ENCODE measurements around the gene CCSER1.

The CCSER1 gene

GRCh38 chr4:90127223-90127705 is at the start of gene CCSER1:
Gene CCSER1, plus strand, starts transcription at chr4:90127394.
- DNase-seq, result peak; percentile 21

- no peak for DNase-seq
Observed at GRCh38 chr4:90078440-90078839, 48.8 kb upstream of the CCSER1 start.

GRCh38 chr4:90080116-90080515 is 47.1 kb upstream of the CCSER1 start:
- DNase-seq, result no peak

- no peak for DNase-seq
Observed at GRCh38 chr4:90081432-90082144, 45.6 kb upstream of the CCSER1 start.

GRCh38 chr4:90082449-90082848 is 44.7 kb upstream of the CCSER1 start:
- DNase-seq, result no peak

GRCh38 chr4:90084277-90084966 is 42.8 kb upstream of the CCSER1 start:
- no peak for DNase-seq

GRCh38 chr4:90084967-90085295 is 42.3 kb upstream of the CCSER1 start:
- no peak for DNase-seq

GRCh38 chr4:90093526-90093925 is 33.7 kb upstream of the CCSER1 start:
- no peak for DNase-seq

- no peak for DNase-seq
Observed at GRCh38 chr4:90095000-90095399, 32.2 kb upstream of the CCSER1 start.

GRCh38 chr4:90099812-90100211 is 27.4 kb upstream of the CCSER1 start:
- no peak for DNase-seq

GRCh38 chr4:90103991-90104390 is 23.2 kb upstream of the CCSER1 start:
- no peak for DNase-seq

GRCh38 chr4:90105274-90105673 is 21.9 kb upstream of the CCSER1 start:
- DNase-seq, result no peak

GRCh38 chr4:90112715-90113114 is 14.5 kb upstream of the CCSER1 start:
- DNase-seq, result no peak

- no peak for DNase-seq
Observed at GRCh38 chr4:90113881-90114457, 13.2 kb upstream of the CCSER1 start.

GRCh38 chr4:90118527-90119195 is 8.5 kb upstream of the CCSER1 start:
- DNase-seq, result no peak

GRCh38 chr4:90120037-90120436 is 7.2 kb upstream of the CCSER1 start:
- DNase-seq, result no peak

- DNase-seq, result no peak
Observed at GRCh38 chr4:90120815-90121214, 6.4 kb upstream of the CCSER1 start.

GRCh38 chr4:90121676-90122354 is 5.4 kb upstream of the CCSER1 start:
- DNase-seq, result no peak

- no peak for DNase-seq
Observed at GRCh38 chr4:90122355-90122748, 4.8 kb upstream of the CCSER1 start.

- no peak for DNase-seq
Observed at GRCh38 chr4:90124276-90124675, 2.9 kb upstream of the CCSER1 start.

- DNase-seq, result no peak
Observed at GRCh38 chr4:90126805-90127204, 389 bp upstream of the CCSER1 start.

- DNase-seq, result no peak
Observed at GRCh38 chr4:90127706-90128345, 632 bp downstream of the CCSER1 start.
